Measurements from ENCODE around the gene AP3B1. TPM values are rescaled to one million over a fixed set of nuclear protein-coding genes. Genes with fewer than 3 reads are reported as not detected.

AP3B1 gene
- total RNA-seq, 2 donors from 2014 or later: 53.4 to 74.0 TPM

- H3K9me3 Mint-ChIP-seq: no peaks in the 10 kb centered on the region
- peaks cover 18% of the 10 kb centered on the region for H3K36me3 Mint-ChIP-seq (ENCODE audit: low read depth)
- no peak overlapping the region for H3K27ac ChIP-seq (ENCODE audit: low read depth, low read length)
- H3K27me3 ChIP-seq (ENCODE audit: control insufficient read depth, insufficient read depth, low read length, poor library complexity, severe bottlenecking): no peaks in the 10 kb centered on the region
- H3K36me3 ChIP-seq (ENCODE audit: control insufficient read depth, insufficient read depth, low read length): peaks cover 20% of the 10 kb centered on the region
- H3K27me3 Mint-ChIP-seq (ENCODE audit: insufficient read depth): no peaks in the 10 kb centered on the region
- DNase-seq: no peak
- H3K4me1 ChIP-seq (ENCODE audit: control insufficient read depth, insufficient read depth, low read length): no peaks in the 10 kb centered on the region
- H3K9me3 ChIP-seq (ENCODE audit: control insufficient read depth, low read length): no peaks in the 10 kb centered on the region
- H3K27ac Mint-ChIP-seq: no peak overlapping the region
- H3K4me3 ChIP-seq (ENCODE audit: low read length): no peak overlapping the region
- H3K4me1 Mint-ChIP-seq: peaks cover 14% of the 10 kb centered on the region
- no peak overlapping the region for H3K9ac ChIP-seq (ENCODE audit: extremely low read depth, low read length, poor library complexity, severe bottlenecking)
- TF ChIP-seq CTCF (conservative IDR thresholded peaks at IDR 0.05): peak; percentile 73
- no peak overlapping the region for H3K4me3 Mint-ChIP-seq
Measured at GRCh38 chr5:78269088-78269703, 25.3 kb downstream of the AP3B1 start.

- Mint-ChIP-seq H3K36me3 (ENCODE audit: low read depth) (peaks cover 20% of the 10 kb centered on the region), H3K4me3 (no peak overlapping the region)
Measured at GRCh38 chr5:78268356-78268755, 26.1 kb downstream of the AP3B1 start.

GRCh38 chr5:78265163-78265562 is 29.3 kb downstream of the AP3B1 start:
- H3K9me3 ChIP-seq (ENCODE audit: control insufficient read depth, low read length): no peaks in the 10 kb centered on the region
- Mint-ChIP-seq H3K9me3 (no peaks in the 10 kb centered on the region), H3K27ac (no peak overlapping the region), H3K27me3 (ENCODE audit: insufficient read depth) (no peaks in the 10 kb centered on the region), H3K36me3 (ENCODE audit: low read depth) (peaks cover 36% of the 10 kb centered on the region), H3K4me1 (no peaks in the 10 kb centered on the region), H3K4me3 (no peak overlapping the region)
- H3K27me3 ChIP-seq (ENCODE audit: control insufficient read depth, insufficient read depth, low read length, poor library complexity, severe bottlenecking): no peaks in the 10 kb centered on the region
- H3K27ac ChIP-seq (ENCODE audit: low read depth, low read length): no peak overlapping the region
- no peak overlapping the region for H3K9ac ChIP-seq (ENCODE audit: extremely low read depth, low read length, poor library complexity, severe bottlenecking)
- 92 to 97% methylated on average over 2 of the region's 2 CpGs for WGBS, 2 experiments (ENCODE audit: insufficient coverage in 1 of 2, insufficient read length in 1 of 2)
- H3K4me3 ChIP-seq (ENCODE audit: low read length): no peak overlapping the region
- no peaks in the 10 kb centered on the region for H3K4me1 ChIP-seq (ENCODE audit: control insufficient read depth, insufficient read depth, low read length)
- H3K36me3 ChIP-seq (ENCODE audit: control insufficient read depth, insufficient read depth, low read length): peaks cover 31% of the 10 kb centered on the region
- DNase-seq: no peak
- TF ChIP-seq CTCF (conservative IDR thresholded peaks at IDR 0.05): no peak

More at GRCh38 chr5:78268356-78268755, 26.1 kb downstream of the AP3B1 start:
- H3K4me1 ChIP-seq (ENCODE audit: control insufficient read depth, insufficient read depth, low read length): no peaks in the 10 kb centered on the region
- no peak for TF ChIP-seq CTCF (conservative IDR thresholded peaks at IDR 0.05)
- H3K27me3 Mint-ChIP-seq (ENCODE audit: insufficient read depth): no peaks in the 10 kb centered on the region
- no peak for DNase-seq
- no peak overlapping the region for H3K4me3 ChIP-seq (ENCODE audit: low read length)
- peaks cover 14% of the 10 kb centered on the region for H3K4me1 Mint-ChIP-seq
- no peak overlapping the region for H3K27ac ChIP-seq (ENCODE audit: low read depth, low read length)
- H3K9me3 ChIP-seq (ENCODE audit: control insufficient read depth, low read length): no peaks in the 10 kb centered on the region
- H3K27ac Mint-ChIP-seq: peak overlapping the region; percentile 59
- 93% methylated on average over 1 of the region's 2 CpGs; no CpG with 5 or more reads in 1 of the 2 experiments for WGBS, 2 experiments (ENCODE audit: insufficient coverage in 1 of 2, insufficient read length in 1 of 2)
- no peaks in the 10 kb centered on the region for H3K27me3 ChIP-seq (ENCODE audit: control insufficient read depth, insufficient read depth, low read length, poor library complexity, severe bottlenecking)
- no peaks in the 10 kb centered on the region for H3K9me3 Mint-ChIP-seq
- peaks cover 26% of the 10 kb centered on the region for H3K36me3 ChIP-seq (ENCODE audit: control insufficient read depth, insufficient read depth, low read length)
- no peak overlapping the region for H3K9ac ChIP-seq (ENCODE audit: extremely low read depth, low read length, poor library complexity, severe bottlenecking)
